Measurements from ENCODE around the gene FMNL2. TPM values are rescaled to one million over a fixed set of nuclear protein-coding genes. Genes with fewer than 3 reads are reported as not detected.

Gene FMNL2
- total and polyA plus RNA-seq, 2 of the 4 experiments (the other 2 are of a cell fraction): 10.9 to 11.4 TPM

- CTCF ChIA-PET: no interaction called here
Measured at GRCh38 chr2:152650768-152651371, 315.9 kb downstream of the FMNL2 start.

More at GRCh38 chr2:152650768-152651371, 315.9 kb downstream of the FMNL2 start:
- no peaks in the 10 kb centered on the region for H3K36me3 ChIP-seq (ENCODE audit: control insufficient read depth, insufficient read depth, low read length)
- ATAC-seq (ENCODE audit: low read depth) (no peak), DNase-seq (no peak)
- peaks cover 3% of the 10 kb centered on the region; the same call in 1 of the 2 replicates for H3K4me1 ChIP-seq (ENCODE audit: control insufficient read depth, insufficient read depth, low read length)
- H2BK120ac ChIP-seq (ENCODE audit: low read depth, low read length): no peak overlapping the region
- peaks cover 5% of the 10 kb centered on the region; the same call in 1 of the 2 replicates for H3K9me1 ChIP-seq (ENCODE audit: insufficient read depth, low read length)
- no peak overlapping the region for H4K8ac ChIP-seq (ENCODE audit: low read depth in 2 of 2, low read length in 2 of 2)
- H2AFZ ChIP-seq (replicated peaks; ENCODE audit: low read length, poor library complexity): no peak overlapping the region
- H4K91ac ChIP-seq (ENCODE audit: insufficient read depth, low read depth, low read length): no peak overlapping the region
- no peak overlapping the region for H4K5ac ChIP-seq (ENCODE audit: low read depth, low read length)
- H2BK20ac ChIP-seq (ENCODE audit: low read depth, low read length): no peak overlapping the region
- H3K14ac ChIP-seq (replicated peaks; ENCODE audit: low read depth, low read length): no peak overlapping the region
- H4K20me1 ChIP-seq (ENCODE audit: insufficient read depth, low read length): no peaks in the 10 kb centered on the region
- no peak overlapping the region for H3K23ac ChIP-seq (ENCODE audit: low read depth, low read length)
- WGBS, 2 experiments (ENCODE audit: extremely low coverage in 2 of 2, insufficient read length in 1 of 2): 100% methylated on average over 3 of the region's 6 CpGs; no CpG with 5 or more reads in 1 of the 2 experiments
- BruUV-seq (replicated peaks): no TSS peak
- H3K9ac ChIP-seq (ENCODE audit: low read depth, low read length): no peak overlapping the region
- no peak overlapping the region for H3K27ac ChIP-seq (ENCODE audit: insufficient read depth, low read length)
- in situ Hi-C loops (cut with MboI; ENCODE audit: low sequenced_read_pairs): loop anchor here (25.0 kb wide), 1 partner anchor 1189 kb away; no protein-coding TSS in a partner anchor
- H3K4me3 ChIP-seq (ENCODE audit: insufficient read depth, low read depth, low read length): no peak overlapping the region
- H2AK5ac ChIP-seq (ENCODE audit: low read depth, low read length): no peak overlapping the region
- dilution Hi-C loops (cut with HindIII; ENCODE audit: low sequenced_read_pairs, unreplicated experiment): no loop called here
- no peak overlapping the region for H3K56ac ChIP-seq (ENCODE audit: extremely low read depth, insufficient read depth, low read length)
- TF ChIP-seq FOS (IDR thresholded peaks at IDR 0.05; ENCODE audit: low read depth, low read length) (no peak), POLR2A (IDR thresholded peaks at IDR 0.05; ENCODE audit: low read depth, low read length) (no peak), RCOR1 (IDR thresholded peaks at IDR 0.05; ENCODE audit: insufficient replicate concordance, low read length) (no peak), BHLHE40 (IDR thresholded peaks at IDR 0.05; ENCODE audit: low read depth, low read length) (no peak), CTCF (conservative IDR thresholded peaks at IDR 0.05; ENCODE audit: low read depth, low read length) (no peak), CEBPB (IDR thresholded peaks at IDR 0.05; ENCODE audit: low read depth, low read length) (no peak), CHD1 (IDR thresholded peaks at IDR 0.05; ENCODE audit: low read depth, low read length) (no peak), SMC3 (IDR thresholded peaks at IDR 0.05; ENCODE audit: low read depth, low read length) (no peak), ELK1 (IDR thresholded peaks at IDR 0.05; ENCODE audit: borderline replicate concordance, low read depth, low read length) (no peak), RFX5 (IDR thresholded peaks at IDR 0.05; ENCODE audit: low read depth, low read length) (no peak), MAZ (IDR thresholded peaks at IDR 0.05; ENCODE audit: borderline replicate concordance, low read depth, low read length) (no peak), NFE2L2 (IDR thresholded peaks at IDR 0.05; ENCODE audit: low read depth, low read length) (no peak), MAFK (IDR thresholded peaks at IDR 0.05; ENCODE audit: low read depth, low read length) (no peak), RAD21 (IDR thresholded peaks at IDR 0.05; ENCODE audit: low read length) (no peak)
- TF ChIP-seq, protein P1, sequence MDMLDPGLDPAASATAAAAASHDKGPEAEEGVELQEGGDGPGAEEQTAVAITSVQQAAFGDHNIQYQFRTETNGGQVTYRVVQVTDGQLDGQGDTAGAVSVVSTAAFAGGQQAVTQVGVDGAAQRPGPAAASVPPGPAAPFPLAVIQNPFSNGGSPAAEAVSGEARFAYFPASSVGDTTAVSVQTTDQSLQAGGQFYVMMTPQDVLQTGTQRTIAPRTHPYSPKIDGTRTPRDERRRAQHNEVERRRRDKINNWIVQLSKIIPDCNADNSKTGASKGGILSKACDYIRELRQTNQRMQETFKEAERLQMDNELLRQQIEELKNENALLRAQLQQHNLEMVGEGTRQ (IDR thresholded peaks at IDR 0.05; ENCODE audit: low read depth, low read length): no peak
- H3K18ac ChIP-seq (ENCODE audit: low read depth, low read length): no peak overlapping the region
- H3K27me3 ChIP-seq (ENCODE audit: control insufficient read depth, insufficient read depth, low read length): no peaks in the 10 kb centered on the region
- H2BK15ac ChIP-seq (ENCODE audit: low read depth, low read length): no peak overlapping the region
- H3K4me2 ChIP-seq (ENCODE audit: low read depth, low read length): no peak overlapping the region
- intact Hi-C loops (cut with micrococcal nuclease): loop anchor here (5.0 kb wide), 1 partner anchor 36 kb away; no protein-coding TSS in a partner anchor
- peaks cover 0 to 4% of the 10 kb centered on the region in 2 experiments; a peak in 2 of 4 replicates for H3K79me1 ChIP-seq (ENCODE audit: low read depth in 1 of 2, low read length in 2 of 2)
- no peak overlapping the region for H3K4ac ChIP-seq (ENCODE audit: low read depth, low read length)
- no peak overlapping the region for H2BK5ac ChIP-seq (ENCODE audit: low read depth, low read length, poor library complexity, severe bottlenecking)
- POLR2A ChIA-PET (ENCODE audit: unreplicated experiment): no interaction called here
- no peak overlapping the region for H2AK9ac ChIP-seq (replicated peaks; ENCODE audit: low read depth, low read length, poor library complexity)
- H3K9me3 ChIP-seq (ENCODE audit: control insufficient read depth, insufficient read depth, low read length): no peaks in the 10 kb centered on the region

All from IMR-90 (cell line).